GM12874 (cell line): ENCODE data around the gene PLCD3.

ENCODE experiments used
- CTCF ChIP-seq: IDR thresholded peaks from 2 replicates; pipeline ENCODE4 v1.5.1; 2011; ENCODE audit warnings: low read depth, mild to moderate bottlenecking, control low read depth, low read length, moderate library complexity; ENCODE audit not compliant: insufficient read depth

PLCD3 gene

GRCh38 chr17:45143767-45144198 lies 11.5 kb upstream of the PLCD3 start:
- TF ChIP-seq CTCF, result no peak

GRCh38 chr17:45143094-45143670 lies 10.9 kb upstream of the PLCD3 start:
- TF ChIP-seq CTCF, result no peak

- TF ChIP-seq CTCF, result no peak
These were observed 7.2 kb upstream of the PLCD3 start for GRCh38 chr17:45139533-45139920.

GRCh38 chr17:45138911-45139532 lies 6.7 kb upstream of the PLCD3 start:
- TF ChIP-seq CTCF, result no peak

GRCh38 chr17:45137561-45138305 lies 5.4 kb upstream of the PLCD3 start:
- TF ChIP-seq CTCF, result no peak

- no peak for TF ChIP-seq CTCF
These were observed 4.7 kb upstream of the PLCD3 start for GRCh38 chr17:45136846-45137560.
